Glutamatergic neuron (in vitro differentiated cells): ENCODE results near the gene JCHAIN. TPM values are rescaled to one million over a fixed set of nuclear protein-coding genes. Genes with fewer than 3 reads are reported as not detected.
A peak's percentile ranks its signal among the peaks of the same experiment; 100 is the strongest.
"Not testable (repeated sequence)": the region's sequence is repeated elsewhere in the genome, so short reads cannot be mapped to it uniquely, and the experiment has no call there.

Experiments
- DNase-seq: peaks from one replicate; pipeline ENCODE4 v3.0.0; 2022
- H3K27ac Mint-ChIP-seq: one replicate; pipeline ENCODE4 v1.8.0; 2020; ENCODE audit warnings: mild to moderate bottlenecking, mixed read lengths, inconsistent platforms; ENCODE audit not compliant: unreplicated experiment
- H3K27me3 Mint-ChIP-seq: one replicate; pipeline ENCODE4 v1.8.0; 2020; ENCODE audit warnings: mild to moderate bottlenecking, moderate library complexity, mixed read lengths, inconsistent platforms; ENCODE audit not compliant: unreplicated experiment
- H3K36me3 Mint-ChIP-seq: one replicate; pipeline ENCODE4 v1.8.0; 2020; ENCODE audit warnings: mild to moderate bottlenecking, mixed read lengths, inconsistent platforms; ENCODE audit not compliant: unreplicated experiment
- H3K4me1 Mint-ChIP-seq: one replicate; pipeline ENCODE4 v1.8.0; 2020; ENCODE audit warnings: mild to moderate bottlenecking, low read depth, mixed read lengths, inconsistent platforms; ENCODE audit not compliant: unreplicated experiment
- H3K4me3 Mint-ChIP-seq: one replicate; pipeline ENCODE4 v1.8.0; 2020; ENCODE audit warnings: mild to moderate bottlenecking, mixed read lengths, inconsistent platforms; ENCODE audit not compliant: unreplicated experiment
- H3K9me3 Mint-ChIP-seq: one replicate; pipeline ENCODE4 v1.8.0; 2020; ENCODE audit warnings: mild to moderate bottlenecking, moderate library complexity, mixed read lengths, inconsistent platforms; ENCODE audit not compliant: unreplicated experiment
- total RNA-seq: library from RNA; stranded (reverse); fragmentation: NEBNext Ultra II Directional; extraction: Animal tissue kit (Norgen Biotek cat#: 25700); gene quantifications from one replicate; pipeline ENCODE4 v1.2.1, GENCODE V29; 2021; ENCODE audit not compliant: unreplicated experiment
- TF ChIP-seq, protein P1 (sequence below): fragments of 200-600 bp; sonication (generic); IDR thresholded peaks from one replicate; pipeline ENCODE4 v1.5.0; 2021; ENCODE audit not compliant: partially characterized antibody, unreplicated experiment

JCHAIN gene
- total RNA-seq, 1 donor from 2014 or later: not detected

DNA sequence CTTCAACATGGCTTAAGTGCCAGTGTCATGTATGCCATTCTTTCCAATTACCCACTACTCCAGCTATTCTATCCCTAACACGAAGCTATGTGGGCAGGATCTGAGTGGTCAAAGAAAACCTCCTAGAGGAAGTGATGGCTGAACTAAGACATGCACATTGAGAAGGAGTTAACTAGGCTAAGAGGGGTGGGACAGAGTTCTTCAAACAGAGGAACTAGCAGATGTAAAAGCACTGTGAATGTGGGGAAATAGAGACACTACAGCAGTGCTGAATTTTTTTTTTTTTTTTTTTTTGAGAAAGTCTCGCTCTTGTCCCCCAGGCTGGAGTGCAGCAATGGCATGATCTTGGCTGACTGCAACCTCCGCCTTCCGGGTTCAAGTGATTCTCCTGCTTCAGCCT lies 6.2 kb downstream of the JCHAIN start:
- H3K9me3 Mint-ChIP-seq: no peaks in the 10 kb centered on the region
- TF ChIP-seq, protein P1, sequence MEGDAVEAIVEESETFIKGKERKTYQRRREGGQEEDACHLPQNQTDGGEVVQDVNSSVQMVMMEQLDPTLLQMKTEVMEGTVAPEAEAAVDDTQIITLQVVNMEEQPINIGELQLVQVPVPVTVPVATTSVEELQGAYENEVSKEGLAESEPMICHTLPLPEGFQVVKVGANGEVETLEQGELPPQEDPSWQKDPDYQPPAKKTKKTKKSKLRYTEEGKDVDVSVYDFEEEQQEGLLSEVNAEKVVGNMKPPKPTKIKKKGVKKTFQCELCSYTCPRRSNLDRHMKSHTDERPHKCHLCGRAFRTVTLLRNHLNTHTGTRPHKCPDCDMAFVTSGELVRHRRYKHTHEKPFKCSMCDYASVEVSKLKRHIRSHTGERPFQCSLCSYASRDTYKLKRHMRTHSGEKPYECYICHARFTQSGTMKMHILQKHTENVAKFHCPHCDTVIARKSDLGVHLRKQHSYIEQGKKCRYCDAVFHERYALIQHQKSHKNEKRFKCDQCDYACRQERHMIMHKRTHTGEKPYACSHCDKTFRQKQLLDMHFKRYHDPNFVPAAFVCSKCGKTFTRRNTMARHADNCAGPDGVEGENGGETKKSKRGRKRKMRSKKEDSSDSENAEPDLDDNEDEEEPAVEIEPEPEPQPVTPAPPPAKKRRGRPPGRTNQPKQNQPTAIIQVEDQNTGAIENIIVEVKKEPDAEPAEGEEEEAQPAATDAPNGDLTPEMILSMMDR: no peak
- H3K4me3 Mint-ChIP-seq: no peak overlapping the region
- H3K27me3 Mint-ChIP-seq: no peaks in the 10 kb centered on the region
- no peak overlapping the region for H3K27ac Mint-ChIP-seq
- no peak for DNase-seq
- H3K36me3 Mint-ChIP-seq: no peaks in the 10 kb centered on the region
- H3K4me1 Mint-ChIP-seq: no peaks in the 10 kb centered on the region

DNA sequence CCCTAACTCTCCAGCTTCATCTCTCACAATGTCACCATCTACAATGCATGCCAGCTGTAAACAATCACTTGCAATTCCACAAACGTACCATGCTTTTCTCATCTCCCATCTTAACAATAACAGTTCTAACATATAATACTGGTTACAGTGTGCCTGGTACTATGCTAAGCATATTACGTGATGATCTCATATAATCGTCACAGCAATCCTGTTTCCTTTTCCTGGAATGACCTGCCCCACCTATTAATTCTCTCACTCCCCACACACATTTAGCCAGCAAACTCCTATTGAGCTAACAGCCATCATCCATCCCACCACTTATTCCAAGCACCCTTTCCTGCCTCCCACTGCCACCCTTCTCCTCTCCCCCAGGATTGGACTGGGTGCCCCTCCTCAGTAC lies 7.9 kb downstream of the JCHAIN start:
- no peaks in the 10 kb centered on the region for H3K36me3 Mint-ChIP-seq
- no peaks in the 10 kb centered on the region for H3K27me3 Mint-ChIP-seq
- H3K4me1 Mint-ChIP-seq: no peaks in the 10 kb centered on the region
- TF ChIP-seq, protein P1: no peak
- DNase-seq: no peak
- no peaks in the 10 kb centered on the region for H3K9me3 Mint-ChIP-seq
- no peak overlapping the region for H3K4me3 Mint-ChIP-seq
- no peak overlapping the region for H3K27ac Mint-ChIP-seq

DNA sequence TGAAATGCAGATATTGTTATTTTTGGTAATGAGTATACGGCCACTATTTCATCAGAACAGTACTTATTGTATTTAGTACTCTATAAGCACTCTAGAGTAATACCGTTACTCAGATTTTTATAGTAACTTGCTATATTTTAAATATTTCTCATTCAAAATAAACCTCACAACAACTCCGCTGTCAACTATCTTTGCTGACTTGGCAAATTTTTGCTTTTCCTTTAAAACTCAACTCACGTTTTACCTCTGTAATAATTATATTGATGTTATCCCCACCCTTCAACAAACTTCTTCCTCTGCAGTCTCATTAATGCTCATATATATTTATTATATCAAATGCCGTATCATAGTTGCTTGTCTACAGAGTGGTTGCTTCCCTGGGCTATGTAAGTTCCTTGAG lies 9.0 kb downstream of the JCHAIN start:
- Mint-ChIP-seq H3K36me3 (no peaks in the 10 kb centered on the region), H3K27me3 (no peaks in the 10 kb centered on the region), H3K4me3 (no peak overlapping the region), H3K4me1 (no peaks in the 10 kb centered on the region), H3K9me3 (no peaks in the 10 kb centered on the region), H3K27ac (no peak overlapping the region)
- TF ChIP-seq, protein P1: no peak
- DNase-seq: no peak

DNA sequence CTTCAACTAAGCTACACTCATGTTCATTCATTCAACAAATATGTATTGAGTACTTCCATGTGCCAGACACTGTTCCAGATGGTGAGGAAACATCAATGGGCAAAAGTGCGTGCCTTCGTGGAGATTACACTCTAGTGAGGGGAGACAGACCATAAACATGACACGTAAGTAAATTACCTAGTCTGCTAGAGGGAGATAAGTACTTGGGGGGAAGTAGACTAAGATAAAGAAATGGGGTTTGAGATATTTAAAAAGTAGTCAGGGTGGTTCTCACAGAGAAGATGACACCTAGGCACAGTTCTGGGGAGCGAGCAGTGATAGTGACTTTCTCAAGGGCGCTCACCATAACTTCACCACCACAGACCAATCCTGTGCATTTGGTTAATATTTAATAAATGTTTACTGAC lies 11.7 kb downstream of the JCHAIN start:
- H3K36me3 Mint-ChIP-seq: no peaks in the 10 kb centered on the region
- no peak overlapping the region for H3K4me3 Mint-ChIP-seq
- TF ChIP-seq, protein P1: no peak
- no peak overlapping the region for H3K27ac Mint-ChIP-seq
- H3K9me3 Mint-ChIP-seq: no peaks in the 10 kb centered on the region
- no peak for DNase-seq
- H3K27me3 Mint-ChIP-seq: no peaks in the 10 kb centered on the region
- H3K4me1 Mint-ChIP-seq: no peaks in the 10 kb centered on the region

DNA sequence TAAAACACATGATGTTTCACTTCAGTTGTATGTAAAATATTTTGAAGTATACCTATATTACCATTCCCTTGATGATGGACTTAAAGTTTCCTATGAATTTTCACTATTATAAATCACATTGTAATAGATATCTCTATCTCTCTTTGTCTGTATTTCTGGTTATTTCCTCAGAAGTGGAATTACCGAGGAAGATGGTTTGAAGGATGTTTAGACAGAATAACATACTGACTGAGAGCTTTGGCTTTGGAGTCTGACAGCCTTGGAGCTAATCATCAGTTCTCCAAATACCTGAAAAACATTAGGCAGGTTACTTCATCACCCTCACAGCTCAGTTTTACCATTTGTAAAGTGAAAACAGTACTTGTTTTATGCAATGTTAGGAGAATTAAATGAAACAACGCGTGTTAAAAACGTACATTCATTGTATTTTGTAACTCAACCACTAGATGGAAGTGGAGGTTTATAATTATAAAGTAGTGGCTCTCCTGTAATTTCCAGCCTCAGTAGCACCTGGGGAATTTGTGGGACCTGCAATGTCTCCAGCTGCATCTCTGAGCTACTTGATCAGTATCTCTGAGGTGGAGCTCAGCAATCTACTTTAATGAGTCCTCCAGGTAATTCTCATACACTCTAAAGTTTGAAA lies 14.3 kb downstream of the JCHAIN start:
- Mint-ChIP-seq H3K27me3 (no peaks in the 10 kb centered on the region), H3K36me3 (no peaks in the 10 kb centered on the region), H3K4me1 (no peaks in the 10 kb centered on the region), H3K27ac (no peak overlapping the region), H3K9me3 (no peaks in the 10 kb centered on the region), H3K4me3 (no peak overlapping the region)
- no peak for DNase-seq
- TF ChIP-seq, protein P1: peak; percentile 49

DNA sequence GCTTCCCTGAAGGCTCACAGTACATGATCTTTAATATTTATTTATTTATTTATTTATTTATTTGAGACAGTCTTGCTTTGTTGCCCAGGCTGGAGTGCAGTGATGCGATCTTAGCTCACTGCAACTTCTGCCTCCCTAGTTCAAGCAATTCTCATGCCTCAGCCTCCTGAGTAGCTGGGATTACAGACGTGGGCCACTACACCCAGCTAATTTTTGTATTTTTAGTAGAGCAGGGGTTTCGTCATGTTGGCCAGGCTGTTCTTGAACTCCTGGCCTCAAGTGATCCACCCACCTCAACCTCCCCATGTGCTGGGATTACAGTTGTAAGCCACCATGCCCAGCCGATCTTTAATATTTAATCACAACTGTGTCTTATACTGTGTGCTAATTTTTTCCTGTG lies 15.6 kb downstream of the JCHAIN start:
- not testable (repeated sequence) for H3K9me3 Mint-ChIP-seq, H3K4me1 Mint-ChIP-seq, H3K4me3 Mint-ChIP-seq, H3K36me3 Mint-ChIP-seq, DNase-seq, H3K27me3 Mint-ChIP-seq, H3K27ac Mint-ChIP-seq
